Occipital lobe (tissue), 2 donors: ENCODE data around the gene MKRN1. TPM values are rescaled to one million over a fixed set of nuclear protein-coding genes. Genes with fewer than 3 reads are reported as not detected.
"Not testable (repeated sequence)": the region's sequence is repeated elsewhere in the genome, so short reads cannot be mapped to it uniquely, and the experiment has no call there.

Source experiments
- DNase-seq: peaks from one replicate; lab custom pipeline; 2025; lab: John Stamatoyannopoulos, UW
- total RNA-seq: library from RNA; depleted of rRNA; stranded (reverse); fragments of >200 nt; gene quantifications from one replicate; pipeline ENCODE4 v1.2.3, GENCODE V29; 2014

The MKRN1 gene
- 89.2 TPM for total RNA-seq

- DNase-seq: peak; percentile 96
These were observed at the start of gene MKRN1 for GRCh38 chr7:140479062-140479738. Gene MKRN1, minus strand, starts transcription at chr7:140479505. Its CDS starts 161 bp downstream, at chr7:140479344.

GRCh38 chr7:140526787-140527664 is 47.7 kb upstream of the MKRN1 start:
- no peak for DNase-seq

GRCh38 chr7:140526214-140526613 is 46.9 kb upstream of the MKRN1 start:
- no peak for DNase-seq

- no peak for DNase-seq
These were observed 46.4 kb upstream of the MKRN1 start for GRCh38 chr7:140525743-140526142.

GRCh38 chr7:140521421-140521820 is 42.1 kb upstream of the MKRN1 start:
- DNase-seq: no peak

GRCh38 chr7:140519007-140519399 is 39.7 kb upstream of the MKRN1 start:
- no peak for DNase-seq

GRCh38 chr7:140518370-140519006 is 39.2 kb upstream of the MKRN1 start:
- no peak for DNase-seq

- peak; percentile 72 for DNase-seq
These were observed 38.5 kb upstream of the MKRN1 start for GRCh38 chr7:140517546-140518369.

- no peak for DNase-seq
These were observed 33.2 kb upstream of the MKRN1 start for GRCh38 chr7:140512317-140513000.

GRCh38 chr7:140509789-140510188 is 30.5 kb upstream of the MKRN1 start:
- no peak for DNase-seq

- DNase-seq: not testable (repeated sequence)
These were observed 28.3 kb upstream of the MKRN1 start for GRCh38 chr7:140507556-140507955.

GRCh38 chr7:140506788-140507464 is 27.6 kb upstream of the MKRN1 start:
- no peak for DNase-seq

GRCh38 chr7:140501966-140502365 is 22.7 kb upstream of the MKRN1 start:
- no peak for DNase-seq

- DNase-seq: not testable (repeated sequence)
These were observed 18.5 kb upstream of the MKRN1 start for GRCh38 chr7:140497807-140498206.

- no peak for DNase-seq
These were observed 18.0 kb upstream of the MKRN1 start for GRCh38 chr7:140497241-140497769.

- no peak for DNase-seq
These were observed 16.3 kb upstream of the MKRN1 start for GRCh38 chr7:140495514-140496097.

- DNase-seq: no peak
These were observed 15.6 kb upstream of the MKRN1 start for GRCh38 chr7:140494867-140495266.

GRCh38 chr7:140489026-140489359 is 9.7 kb upstream of the MKRN1 start:
- no peak for DNase-seq

- no peak for DNase-seq
These were observed 6.4 kb upstream of the MKRN1 start for GRCh38 chr7:140485500-140486265.
